Vagina (tissue), 2 donors: ENCODE measurements around the gene DOCK4. TPM values are rescaled to one million over a fixed set of nuclear protein-coding genes. Genes with fewer than 3 reads are reported as not detected.

Source experiments
- DNase-seq, 2 donors: peaks; one replicate each; pipeline ENCODE4 v3.0.0-alpha.2; 2017; ENCODE audit errors: extremely low spot score in 2 of 2
- H3K27ac ChIP-seq: fragments of 200-600 bp; sonication (generic); one replicate; pipeline ENCODE4 v1.5.1; 2019
- H3K27me3 ChIP-seq: fragments of 200-600 bp; sonication (generic); one replicate; pipeline ENCODE4 v1.5.1; 2019
- H3K36me3 ChIP-seq, 2 donors: fragments of 200-600 bp; sonication (generic); one replicate each; pipeline ENCODE4 v1.5.1; 2017 to 2019
- H3K4me1 ChIP-seq: fragments of 200-600 bp; sonication (generic); one replicate; pipeline ENCODE4 v1.5.1; 2019
- H3K4me3 ChIP-seq, 2 donors: fragments of 200-600 bp; sonication (generic); 1 replicate in 1 of 2; 2 replicates in 1 of 2; pipeline ENCODE4 v1.5.1; 2016 to 2019
- H3K9me3 ChIP-seq: fragments of 200-600 bp; sonication (generic); one replicate; pipeline ENCODE4 v1.5.1; 2019
- CTCF ChIP-seq, 3 experiments: fragments of 450-650 bp in 2 of 3; fragments of 200-600 bp in 1 of 3; sonication (generic) in 1 of 3; IDR thresholded peaks; one replicate each; pipeline ENCODE4 v1.5.1; 2017 to 2019; ENCODE audit warnings: antibody characterized with exemption in 3 of 3, mild to moderate bottlenecking in 2 of 3, moderate library complexity in 2 of 3
- POLR2A ChIP-seq, 2 donors: fragments of 450-650 bp; IDR thresholded peaks; one replicate each; pipeline ENCODE4 v1.6.1; 2017; ENCODE audit warnings: antibody characterized with exemption in 2 of 2, mild to moderate bottlenecking in 2 of 2, moderate library complexity in 2 of 2
- POLR2AphosphoS5 ChIP-seq, 2 donors: sonication (generic); formaldehyde crosslinking; IDR thresholded peaks; one replicate each; pipeline ENCODE4 v1.9.0; 2017; ENCODE audit warnings: antibody characterized with exemption in 2 of 2, mild to moderate bottlenecking in 2 of 2, low read depth in 1 of 2; ENCODE audit not compliant: insufficient read depth in 1 of 2
- intact Hi-C: fragments of 100-400 bp; cut with DNase I; formaldehyde crosslinking; loops from one replicate; pipeline ENCODE4 v1.15.1; 2023
- total RNA-seq: library from RNA; depleted of rRNA; stranded (reverse); fragments of >200 nt; gene quantifications from one replicate; pipeline ENCODE4 v1.2.3, GENCODE V29; 2016

Gene DOCK4
- total RNA-seq, 1 donor from 2014 or later = 40.3 TPM

- no peak for TF ChIP-seq CTCF (IDR thresholded peaks at IDR 0.05)
- TF ChIP-seq POLR2A (IDR thresholded peaks at IDR 0.05) = no peak
- no peak for TF ChIP-seq POLR2AphosphoS5 (IDR thresholded peaks at IDR 0.05; ENCODE audit: insufficient read depth in 1 of 2, low read depth in 1 of 2)
- Histone ChIP-seq H3K9me3 (no peaks in the 10 kb centered on the region), H3K4me1 (no peaks in the 10 kb centered on the region), H3K27me3 (no peaks in the 10 kb centered on the region), H3K4me3 (no peak overlapping the region), H3K27ac (no peak overlapping the region), H3K36me3 (no peaks in the 10 kb centered on the region)
- no peak for DNase-seq
- intact Hi-C loops = no loop called here
Observed at GRCh38 chr7:112238330-112238729, 32.1 kb upstream of the DOCK4 start.

GRCh38 chr7:112236597-112236996 is 30.4 kb upstream of the DOCK4 start:
- H3K4me3 ChIP-seq = no peak overlapping the region
- H3K4me1 ChIP-seq = no peaks in the 10 kb centered on the region
- no peaks in the 10 kb centered on the region for H3K36me3 ChIP-seq
- TF ChIP-seq CTCF (IDR thresholded peaks at IDR 0.05) = no peak
- TF ChIP-seq POLR2AphosphoS5 (IDR thresholded peaks at IDR 0.05; ENCODE audit: insufficient read depth in 1 of 2, low read depth in 1 of 2) = no peak
- no peak for TF ChIP-seq POLR2A (IDR thresholded peaks at IDR 0.05)
- no peaks in the 10 kb centered on the region for H3K9me3 ChIP-seq
- no peaks in the 10 kb centered on the region for H3K27me3 ChIP-seq
- H3K27ac ChIP-seq = no peak overlapping the region
- intact Hi-C loops = no loop called here
- no peak for DNase-seq

- Histone ChIP-seq H3K4me1 (no peaks in the 10 kb centered on the region), H3K4me3 (no peak overlapping the region), H3K27me3 (no peaks in the 10 kb centered on the region), H3K9me3 (no peaks in the 10 kb centered on the region), H3K36me3 (no peaks in the 10 kb centered on the region), H3K27ac (no peak overlapping the region)
- TF ChIP-seq CTCF (IDR thresholded peaks at IDR 0.05) (no peak), POLR2AphosphoS5 (IDR thresholded peaks at IDR 0.05; ENCODE audit: insufficient read depth in 1 of 2, low read depth in 1 of 2) (no peak), POLR2A (IDR thresholded peaks at IDR 0.05) (no peak)
- intact Hi-C loops = no loop called here
- DNase-seq = no peak
Observed at GRCh38 chr7:112234147-112234546, 27.9 kb upstream of the DOCK4 start.

- intact Hi-C loops = no loop called here
- Histone ChIP-seq H3K27me3 (no peaks in the 10 kb centered on the region), H3K9me3 (no peaks in the 10 kb centered on the region), H3K36me3 (no peaks in the 10 kb centered on the region), H3K4me1 (no peaks in the 10 kb centered on the region), H3K4me3 (no peak overlapping the region), H3K27ac (no peak overlapping the region)
- TF ChIP-seq POLR2AphosphoS5 (IDR thresholded peaks at IDR 0.05; ENCODE audit: insufficient read depth in 1 of 2, low read depth in 1 of 2) = no peak
- no peak for DNase-seq
Observed at GRCh38 chr7:112233048-112233697, 27.0 kb upstream of the DOCK4 start.

- Histone ChIP-seq H3K27ac (no peak overlapping the region), H3K9me3 (no peaks in the 10 kb centered on the region), H3K4me1 (peaks cover under 1% of the 10 kb centered on the region), H3K27me3 (no peaks in the 10 kb centered on the region), H3K4me3 (no peak overlapping the region), H3K36me3 (no peaks in the 10 kb centered on the region)
- intact Hi-C loops = no loop called here
- DNase-seq = no peak
- TF ChIP-seq POLR2AphosphoS5 (IDR thresholded peaks at IDR 0.05; ENCODE audit: insufficient read depth in 1 of 2, low read depth in 1 of 2) (no peak), CTCF (IDR thresholded peaks at IDR 0.05) (no peak), POLR2A (IDR thresholded peaks at IDR 0.05) (no peak)
Observed at GRCh38 chr7:112232212-112232978, 26.2 kb upstream of the DOCK4 start.
